HG03060 (cell line): ENCODE data around the gene CASP9.
A peak's percentile ranks its signal among the peaks of the same experiment; 100 is the strongest.
"Not testable (repeated sequence)": the region's sequence is repeated elsewhere in the genome, so short reads cannot be mapped to it uniquely, and the experiment has no call there.

Experiments
- ATAC-seq: cut with Tn5 transposase; IDR thresholded peaks from one replicate; pipeline ENCODE4 v1.9.1; 2021; ENCODE audit warnings: low read depth, moderate number of reproducible peaks; ENCODE audit not compliant: unreplicated experiment

CASP9 gene

DNA sequence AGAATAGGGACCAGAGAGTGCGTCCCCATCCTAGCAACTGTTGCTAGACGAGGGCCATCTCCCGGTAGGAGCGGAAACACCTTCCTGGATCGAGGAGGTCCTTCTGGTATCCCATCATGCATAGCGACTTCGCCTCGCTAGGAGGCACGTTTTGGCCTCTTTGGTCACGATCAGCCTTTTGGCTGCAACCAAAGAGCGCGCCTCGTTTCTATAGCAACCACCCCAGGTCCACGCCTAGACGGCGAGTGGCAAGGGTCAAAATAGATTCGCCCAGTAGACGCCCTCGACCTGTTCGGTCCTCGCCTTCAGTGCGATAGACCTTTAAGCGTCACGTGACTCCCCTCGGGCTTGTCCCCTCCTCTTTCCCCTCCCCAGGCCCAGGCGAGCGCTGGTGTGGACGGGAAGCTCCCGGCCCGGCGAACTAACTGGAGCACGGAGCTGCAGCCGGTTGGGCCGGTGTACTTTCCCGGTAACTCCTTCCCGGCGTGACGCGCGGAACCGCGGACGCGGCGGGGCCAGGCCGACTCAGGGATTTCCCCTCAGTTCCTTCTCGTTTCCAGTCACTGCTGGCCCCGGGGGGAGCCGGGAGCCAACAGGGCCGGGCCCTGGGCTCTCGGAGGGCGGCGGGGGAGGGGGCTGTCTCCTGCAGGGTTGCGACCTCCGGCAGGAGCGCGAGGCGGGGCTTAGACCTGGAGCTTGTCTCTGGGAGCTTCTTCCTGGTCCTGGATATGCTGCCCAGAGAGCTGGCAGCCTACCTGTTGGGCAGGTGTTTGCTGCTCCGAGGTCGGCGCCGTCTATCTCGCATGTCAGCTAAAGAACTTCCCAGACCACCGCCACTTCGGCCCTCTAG, 2.7 kb upstream of the CASP9 start, which contains the start of gene DNAJC16:
TSS of gene DNAJC16 (plus strand) at position 359 of the 850 bp plus-strand sequence. CDS start 2,258 bp downstream, outside the sequence.
- ATAC-seq, result peak; percentile 71

DNA sequence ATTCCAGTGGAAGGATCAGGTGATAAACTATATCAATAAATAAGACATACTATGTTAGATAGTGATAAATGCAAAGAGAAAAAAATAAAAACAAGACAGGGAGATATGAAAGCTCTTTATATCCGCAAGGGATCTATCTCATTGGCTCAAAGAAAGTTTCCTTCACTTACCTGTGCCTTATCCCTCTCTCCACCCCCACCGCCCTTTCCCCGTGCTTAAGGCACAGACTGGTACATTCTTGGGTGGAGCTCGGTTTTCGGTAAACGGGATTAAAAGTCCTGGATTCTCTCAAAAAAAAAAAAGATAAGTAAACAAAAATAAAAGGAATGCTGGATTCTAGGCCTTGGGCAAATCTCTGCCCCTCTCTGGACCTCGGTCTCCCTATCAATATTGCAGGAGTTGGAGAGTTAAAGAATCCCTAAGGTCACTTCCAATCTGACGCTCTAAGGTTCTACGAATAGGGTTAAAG, 2.0 kb upstream of the CASP9 start:
- ATAC-seq, result no peak

- no peak for ATAC-seq
Observed at GRCh38 chr1:15525050-15526020, 1.3 kb upstream of the CASP9 start.

- no peak for ATAC-seq
Observed at GRCh38 chr1:15524283-15525049, 451 bp upstream of the CASP9 start.

DNA sequence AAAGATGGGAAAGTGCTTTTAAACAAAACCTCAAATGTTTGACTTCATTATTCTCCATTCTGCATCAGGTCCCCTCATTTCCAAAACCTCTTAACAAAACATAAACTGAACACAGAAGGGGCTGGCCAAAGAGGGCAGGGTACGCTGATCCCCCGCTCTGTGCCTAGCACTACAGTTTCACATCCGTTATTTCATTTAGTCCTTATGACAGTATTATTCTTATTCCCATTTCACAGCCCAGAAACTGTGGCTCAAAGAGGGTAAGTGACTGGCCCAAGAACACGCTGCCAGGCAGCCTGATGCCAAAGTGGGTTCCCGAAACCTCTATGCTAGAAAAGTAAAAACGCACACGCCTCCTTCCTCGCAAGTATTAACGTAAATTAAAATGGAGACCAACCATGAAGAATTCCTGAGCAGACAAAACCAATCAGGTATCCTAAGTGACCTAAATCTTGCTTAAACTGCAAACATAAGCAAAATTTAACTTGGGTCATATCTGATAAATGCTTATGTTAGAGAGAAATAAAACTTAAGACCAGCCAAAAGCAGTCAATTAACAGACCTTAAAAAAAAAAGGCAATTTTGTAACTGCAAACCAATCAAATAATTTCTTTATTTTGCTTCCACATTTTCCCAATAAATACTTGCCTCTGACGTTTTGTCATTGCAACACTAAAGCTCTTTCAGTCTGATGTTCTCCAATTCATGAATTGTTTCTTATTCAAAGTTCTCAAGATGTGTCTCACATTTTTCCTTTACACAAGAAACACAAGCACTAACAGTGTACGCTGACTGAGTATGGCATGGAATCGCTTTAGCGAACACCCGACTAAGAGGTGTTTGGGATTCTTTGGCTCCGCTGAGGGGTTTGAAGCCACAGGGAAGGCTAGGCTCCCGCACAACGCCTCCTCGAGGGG, 653 bp downstream of the CASP9 start:
- no peak for ATAC-seq

DNA sequence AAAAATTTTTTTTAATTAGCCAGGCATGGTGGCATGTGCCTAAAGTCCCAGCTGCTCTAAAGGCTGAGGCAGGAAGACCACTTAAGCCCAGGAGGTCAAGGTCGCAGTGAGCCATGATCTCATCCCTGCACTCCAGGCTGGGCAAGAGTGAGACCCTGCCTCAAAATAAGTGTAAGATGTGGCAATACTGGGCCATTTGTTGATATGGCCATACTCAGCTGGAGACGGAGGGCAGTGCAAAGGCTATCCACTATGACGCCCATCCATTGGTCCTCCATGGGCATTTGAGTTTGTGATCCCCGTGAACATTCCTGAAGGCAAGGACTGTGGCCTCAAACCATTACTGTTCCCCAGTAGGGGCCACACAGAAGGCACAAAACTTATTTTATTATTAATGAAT, 1.5 kb downstream of the CASP9 start:
- no peak for ATAC-seq

DNA sequence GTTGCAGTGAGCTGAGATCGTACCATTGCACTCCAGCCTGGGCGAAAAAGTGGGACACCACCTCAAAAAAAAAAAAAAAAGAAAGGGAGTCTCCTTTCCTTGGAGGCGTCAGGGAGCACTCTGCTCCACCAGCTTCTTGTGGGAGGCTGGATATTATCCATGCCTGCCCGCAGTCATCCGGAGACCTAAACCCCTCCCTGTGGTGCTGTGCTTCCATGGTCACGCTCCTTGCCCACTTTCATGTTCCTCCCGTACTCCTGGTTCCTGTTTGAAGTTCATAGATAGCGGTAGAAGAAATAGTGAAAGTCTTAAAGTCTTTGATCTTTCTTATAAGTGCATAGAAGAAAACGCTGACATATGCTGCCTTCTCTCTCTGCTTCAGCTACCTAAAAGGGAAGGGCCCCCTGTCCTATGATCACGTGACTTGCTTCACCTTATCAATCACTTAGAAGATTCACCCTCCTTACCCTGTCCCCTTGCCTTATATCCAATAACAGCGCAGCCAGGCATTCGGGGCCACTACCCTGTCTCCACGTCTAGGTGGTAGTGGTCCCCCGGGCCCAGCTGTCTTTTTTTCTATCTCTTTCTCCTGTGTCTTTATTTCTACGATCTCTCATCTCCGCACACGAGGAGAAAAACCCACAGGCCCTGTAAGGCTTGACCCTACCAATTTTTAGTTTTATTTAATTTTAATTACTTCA, 2.7 kb downstream of the CASP9 start:
- not testable (repeated sequence) for ATAC-seq

DNA sequence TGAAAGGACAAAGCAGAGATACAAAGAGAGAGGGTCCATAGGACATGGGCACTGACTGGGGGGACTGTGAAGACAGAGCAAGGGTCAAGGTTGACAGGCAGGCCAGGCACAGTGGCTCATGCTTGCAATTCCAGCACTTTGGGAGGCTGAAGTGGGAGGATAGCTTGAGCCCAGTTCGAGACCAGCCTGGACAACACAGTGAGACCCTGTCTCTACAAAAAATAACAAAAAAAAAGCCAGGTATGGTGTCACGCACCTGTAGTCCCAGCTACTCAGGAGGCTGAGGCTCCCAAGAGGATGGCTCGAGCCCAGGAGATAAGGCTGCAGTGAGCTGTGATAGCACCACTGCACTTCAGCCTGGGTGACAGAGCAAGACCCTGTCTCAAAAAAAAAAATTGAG, 4.4 kb downstream of the CASP9 start:
- ATAC-seq, result no peak

DNA sequence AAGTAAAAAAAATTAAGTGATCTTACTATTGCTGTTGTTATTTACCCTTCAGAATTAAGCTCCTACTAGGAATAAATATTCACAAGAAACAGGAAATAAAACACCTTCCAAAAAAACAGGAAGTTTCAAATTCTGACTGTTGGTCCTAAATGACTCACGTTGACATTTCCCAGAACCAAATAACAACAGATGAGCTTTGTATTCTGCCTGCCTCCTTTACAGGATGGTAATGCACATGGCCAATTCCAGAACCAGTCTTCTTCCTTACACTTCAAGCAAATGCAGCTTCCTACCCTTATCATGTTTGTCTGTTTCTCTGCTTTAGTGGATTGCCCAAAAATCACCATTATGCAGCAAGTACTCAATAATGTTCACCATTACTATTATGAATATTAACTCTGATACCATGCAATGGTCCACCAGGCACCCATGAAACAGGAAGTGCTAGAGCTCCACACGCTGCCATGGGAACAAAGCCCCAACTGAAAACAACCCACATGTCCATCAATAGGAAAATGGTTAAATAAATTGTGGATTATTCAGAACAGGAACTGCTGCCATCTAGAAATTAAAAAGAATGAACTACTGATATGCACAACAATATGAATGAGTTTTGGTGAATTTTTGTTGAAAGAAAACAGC, 8.9 kb downstream of the CASP9 start:
- no peak for ATAC-seq

- ATAC-seq, result not testable (repeated sequence)
Observed at GRCh38 chr1:15514557-15514956, 9.5 kb downstream of the CASP9 start.

- ATAC-seq, result no peak
Observed at GRCh38 chr1:15513919-15514318, 10.1 kb downstream of the CASP9 start.

DNA sequence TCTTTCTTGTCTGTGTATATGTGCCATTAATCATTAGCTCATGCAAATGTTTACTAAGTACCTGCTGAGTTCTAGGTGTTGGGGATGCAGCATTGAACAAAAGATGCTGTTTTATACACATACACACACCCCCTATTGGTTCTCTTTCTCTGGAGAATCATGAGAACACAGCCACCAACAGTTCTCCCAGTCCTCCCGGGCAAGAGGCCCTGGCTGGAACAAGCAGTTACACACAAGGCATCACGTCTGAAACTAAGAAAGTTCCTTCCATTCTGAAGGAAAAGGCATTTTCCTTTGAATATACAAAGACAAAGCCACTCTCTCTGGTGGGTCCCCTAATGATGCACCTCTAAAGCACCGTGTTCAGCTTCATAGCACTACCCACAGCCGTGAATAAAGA, 10.8 kb downstream of the CASP9 start:
- ATAC-seq, result no peak

- no peak for ATAC-seq
Observed at GRCh38 chr1:15510611-15511405, 13.2 kb downstream of the CASP9 start.

- ATAC-seq, result no peak
Observed at GRCh38 chr1:15509586-15509985, 14.4 kb downstream of the CASP9 start.

DNA sequence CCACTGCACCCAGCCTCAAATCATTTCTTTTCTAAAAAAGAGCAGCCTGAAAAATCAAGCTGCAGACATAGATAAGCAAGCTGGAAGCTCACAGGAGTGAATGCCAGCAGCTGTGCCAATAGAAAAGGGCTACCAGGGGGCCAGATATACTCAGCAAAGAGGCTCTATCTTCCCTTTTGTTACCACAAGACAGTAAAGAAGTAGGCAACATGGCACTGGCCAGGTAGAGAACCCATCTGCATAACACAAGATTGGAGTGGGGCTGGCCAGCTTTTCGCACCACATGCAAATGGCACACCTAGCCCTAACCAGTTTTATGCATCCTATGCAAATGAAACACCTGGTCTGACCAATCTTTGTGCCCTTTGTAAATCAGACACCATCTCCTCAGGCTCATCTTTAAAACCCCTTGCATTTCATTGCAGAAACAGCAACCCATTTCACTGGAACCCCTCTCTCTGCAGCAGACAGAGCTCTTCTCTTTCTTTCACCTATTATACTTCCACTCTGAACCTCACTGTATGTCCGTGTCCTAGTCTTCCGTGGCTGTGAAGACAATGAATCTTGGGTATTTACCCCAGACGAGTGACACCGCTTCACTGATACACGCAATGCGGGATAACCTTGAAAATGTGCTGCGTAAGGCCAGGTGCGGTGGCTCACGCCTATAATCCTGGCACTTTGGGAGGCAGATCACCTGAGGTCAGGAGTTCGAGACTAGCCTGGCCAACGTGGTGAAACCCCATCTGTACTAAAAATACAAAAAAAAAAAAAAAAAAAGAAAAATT, 15.1 kb downstream of the CASP9 start:
- ATAC-seq, result no peak

DNA sequence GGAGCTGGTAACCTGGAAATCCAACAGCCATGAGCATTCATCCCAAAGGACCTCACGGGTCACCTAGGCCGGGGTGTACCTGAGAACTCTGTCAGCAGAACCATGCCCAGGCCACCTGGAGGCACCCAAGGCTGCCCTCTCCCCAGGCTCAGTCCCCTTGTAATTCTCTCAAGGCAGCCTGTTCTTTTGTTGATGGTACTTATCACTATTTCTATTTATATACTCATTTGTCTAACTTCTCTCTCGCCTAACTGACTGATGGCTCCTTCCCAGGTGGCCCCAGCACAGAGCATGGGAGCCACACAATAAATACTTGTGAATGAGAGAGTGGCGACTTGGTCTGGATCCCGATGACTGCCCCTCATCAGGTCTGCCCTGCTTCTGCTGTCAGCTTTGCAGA, 16.7 kb downstream of the CASP9 start:
- no peak for ATAC-seq

GRCh38 chr1:15506831-15507230, 17.2 kb downstream of the CASP9 start:
- no peak for ATAC-seq
